Prostate gland (tissue), 2 donors: ENCODE results near the gene CSRNP3. TPM values are rescaled to one million over a fixed set of nuclear protein-coding genes. Genes with fewer than 3 reads are reported as not detected.

Source experiments
- DNase-seq: peaks from one replicate; pipeline ENCODE4 v3.0.0-alpha.2; 2019; ENCODE audit warnings: low spot score
- H3K27ac ChIP-seq, 2 donors: fragments of 200-600 bp; sonication (generic); 2 replicates each; pipeline ENCODE4 v1.5.1; 2017 to 2019
- H3K27me3 ChIP-seq: fragments of 200-600 bp; sonication (generic); replicated peaks from 2 replicates; pipeline ENCODE4 v1.5.1; 2019; ENCODE audit not compliant: insufficient read depth
- H3K36me3 ChIP-seq, 2 donors: fragments of 200-600 bp; sonication (generic); 1 replicate in 1 of 2; 2 replicates in 1 of 2; pipeline versions ENCODE4 v1.5.1 to v1.8.1; 2017 to 2019
- H3K4me1 ChIP-seq: fragments of 200-600 bp; sonication (generic); replicated peaks from 2 replicates; pipeline ENCODE4 v1.5.1; 2019
- H3K4me3 ChIP-seq, 2 donors: fragments of 200-600 bp; sonication (generic); 2 replicates each; pipeline ENCODE4 v1.5.1; 2017 to 2019
- H3K9me3 ChIP-seq: fragments of 200-600 bp; sonication (generic); 2 replicates; pipeline ENCODE4 v1.5.1; 2017
- CTCF ChIP-seq, 4 experiments: fragments of 200-600 bp in 2 of 4; fragments of 450-650 bp in 2 of 4; sonication (generic) in 2 of 4; IDR thresholded peaks; 1 replicate in 3 of 4; 2 replicates in 1 of 4; pipeline ENCODE4 v1.5.1; 2016 to 2019; ENCODE audit warnings: antibody characterized with exemption in 4 of 4, mild to moderate bottlenecking in 2 of 4, moderate library complexity in 2 of 4
- POLR2A ChIP-seq: fragments of 450-650 bp; IDR thresholded peaks from one replicate; pipeline ENCODE4 v1.6.1; 2016; ENCODE audit warnings: antibody characterized with exemption, mild to moderate bottlenecking
- POLR2AphosphoS5 ChIP-seq: sonication (generic); formaldehyde crosslinking; IDR thresholded peaks from one replicate; pipeline ENCODE4 v1.6.1; 2017; ENCODE audit warnings: antibody characterized with exemption
- WGBS: methylation state at CpG from one replicate; pipeline ENCODE4 v1.1.5; 2018; 5-methylcytosine and 5-hydroxymethylcytosine counted together
- intact Hi-C: fragments of 100-400 bp; cut with DNase I; formaldehyde crosslinking; loops from one replicate; pipeline ENCODE4 v1.14.2; 2022
- total RNA-seq, 2 donors: library from RNA; depleted of rRNA; stranded (reverse); fragments of >200 nt; gene quantifications; one replicate each; pipeline ENCODE4 v1.1.0, GENCODE V29; 2016

Gene CSRNP3
- total RNA-seq, 2 donors from 2014 or later: 3.3 to 4.0 TPM

GRCh38 chr2:165631089-165631488, 161.6 kb downstream of the CSRNP3 start:
- Histone ChIP-seq H3K36me3 (no peaks in the 10 kb centered on the region), H3K27ac (no peak overlapping the region), H3K9me3 (no peaks in the 10 kb centered on the region), H3K4me1 (no peaks in the 10 kb centered on the region), H3K4me3 (no peak overlapping the region), H3K27me3 (no peaks in the 10 kb centered on the region)
- DNase-seq: no peak
- TF ChIP-seq CTCF (IDR thresholded peaks at IDR 0.05) (no peak), POLR2AphosphoS5 (no peak), POLR2A (no peak)
- WGBS: 70% methylated on average over 4 of the region's 4 CpGs
- intact Hi-C loops: no loop called here

- intact Hi-C loops: no loop called here
- no peak overlapping the region for H3K4me3 ChIP-seq
- no peaks in the 10 kb centered on the region for H3K36me3 ChIP-seq
- no peak for DNase-seq
- 83% methylated on average over 2 of the region's 2 CpGs for WGBS
- H3K27me3 ChIP-seq: no peaks in the 10 kb centered on the region
- TF ChIP-seq CTCF (IDR thresholded peaks at IDR 0.05): no peak
- TF ChIP-seq POLR2AphosphoS5: no peak
- TF ChIP-seq POLR2A: no peak
- no peaks in the 10 kb centered on the region for H3K9me3 ChIP-seq
- H3K27ac ChIP-seq: no peak overlapping the region
- no peaks in the 10 kb centered on the region for H3K4me1 ChIP-seq
Observed at GRCh38 chr2:165632594-165632993, 163.1 kb downstream of the CSRNP3 start.

GRCh38 chr2:165633431-165633830, 163.9 kb downstream of the CSRNP3 start:
- DNase-seq: no peak
- no peak for TF ChIP-seq CTCF (IDR thresholded peaks at IDR 0.05)
- no peak for TF ChIP-seq POLR2A
- TF ChIP-seq POLR2AphosphoS5: no peak
- no peak overlapping the region for H3K4me3 ChIP-seq
- 55% methylated on average over 3 of the region's 3 CpGs for WGBS
- intact Hi-C loops: no loop called here
- no peaks in the 10 kb centered on the region for H3K9me3 ChIP-seq
- H3K4me1 ChIP-seq: no peaks in the 10 kb centered on the region
- no peaks in the 10 kb centered on the region for H3K36me3 ChIP-seq
- H3K27ac ChIP-seq: no peak overlapping the region
- no peaks in the 10 kb centered on the region for H3K27me3 ChIP-seq

- Histone ChIP-seq H3K4me3 (no peak overlapping the region), H3K27me3 (no peaks in the 10 kb centered on the region), H3K4me1 (no peaks in the 10 kb centered on the region), H3K9me3 (no peaks in the 10 kb centered on the region), H3K27ac (no peak overlapping the region), H3K36me3 (no peaks in the 10 kb centered on the region)
- 85% methylated on average over 4 of the region's 4 CpGs for WGBS
- intact Hi-C loops: no loop called here
- no peak for TF ChIP-seq POLR2A
- TF ChIP-seq POLR2AphosphoS5: no peak
- TF ChIP-seq CTCF (IDR thresholded peaks at IDR 0.05): no peak
- no peak for DNase-seq
Observed at GRCh38 chr2:165634282-165634681, 164.8 kb downstream of the CSRNP3 start.

GRCh38 chr2:165634855-165635254, 165.4 kb downstream of the CSRNP3 start:
- DNase-seq: no peak

More at GRCh38 chr2:165634855-165635254, 165.4 kb downstream of the CSRNP3 start:
- Histone ChIP-seq H3K4me3 (no peak overlapping the region), H3K36me3 (no peaks in the 10 kb centered on the region), H3K4me1 (no peaks in the 10 kb centered on the region), H3K9me3 (no peaks in the 10 kb centered on the region), H3K27ac (no peak overlapping the region), H3K27me3 (no peaks in the 10 kb centered on the region)
- TF ChIP-seq CTCF (IDR thresholded peaks at IDR 0.05): no peak
- TF ChIP-seq POLR2AphosphoS5: no peak
- no peak for TF ChIP-seq POLR2A
- intact Hi-C loops: no loop called here
- 20% methylated on average over 4 of the region's 4 CpGs for WGBS
